Measurements from ENCODE around the gene SLX9. TPM values are rescaled to one million over a fixed set of nuclear protein-coding genes. Genes with fewer than 3 reads are reported as not detected.
"Not testable (repeated sequence)": the region's sequence is repeated elsewhere in the genome, so short reads cannot be mapped to it uniquely, and the experiment has no call there.

Gene SLX9
- total and polyA plus RNA-seq, 3 experiments from 2014 or later, result 14.3 to 71.1 (median 68.1) TPM

GRCh38 chr21:44925378-44925755 is 14.5 kb upstream of the SLX9 start:
- Mint-ChIP-seq H3K27me3 (no peaks in the 10 kb centered on the region), H3K4me1 (peaks cover 75 to 95% (median 84%) of the 10 kb centered on the region in 3 donors), H3K4me3 (peak overlapping the region; percentile 71 to 100 (median 95)), H3K27ac (peak overlapping the region; percentile 22 to 98 (median 92)), H3K9me3 (no peaks in the 10 kb centered on the region), H3K36me3 (peaks cover 0 to 10% (median 0%) of the 10 kb centered on the region in 3 donors)
- Histone ChIP-seq H3K27ac (ENCODE audit: low read depth, low read length) (no peak overlapping the region), H3K9me3 (ENCODE audit: low read length) (no peaks in the 10 kb centered on the region), H3K4me3 (ENCODE audit: low read length) (peak overlapping the region; percentile 29), H3K27me3 (ENCODE audit: insufficient read depth, low read length, poor library complexity, severe bottlenecking) (no peaks in the 10 kb centered on the region), H3K36me3 (ENCODE audit: insufficient read depth, low read length) (no peaks in the 10 kb centered on the region), H3K4me1 (ENCODE audit: insufficient read depth, low read length) (peaks cover 75% of the 10 kb centered on the region)
- ChIA-PET POLR2A (interaction anchor here (1.0 to 5.2 kb wide), 3 partner anchors 12 to 108 kb away, joined by 3 to 72 read pairs (median 3); partner anchors contain the start of gene SUMO3), CTCF (interaction anchor here (12.2 kb wide), 1 partner anchor 10 kb away, joined by 219 read pairs; the partner anchor contains the start of gene ITGB2)
- no peak for DNase-seq

GRCh38 chr21:44926331-44927101 is 13.3 kb upstream of the SLX9 start:
- ChIA-PET POLR2A (interaction anchor here (0.8 to 5.2 kb wide), 7 partner anchors 9 to 269 kb away, joined by 3 to 72 read pairs (median 7); partner anchors contain the start of genes KRTAP12-3 and SUMO3), CTCF (interaction anchor here (1.0 to 12.2 kb wide), 9 partner anchors 11 to 226 kb away, joined by 3 to 219 read pairs (median 4); partner anchors contain the start of genes ITGB2, PTTG1IP and UBE2G2)
- H3K27ac ChIP-seq (ENCODE audit: low read depth, low read length), result peak overlapping the region; percentile 38
- H3K27ac Mint-ChIP-seq, result peak overlapping the region; percentile 88 to 98 (median 96)
- no peaks in the 10 kb centered on the region for H3K36me3 ChIP-seq (ENCODE audit: insufficient read depth, low read length)
- DNase-seq, result peak; percentile 47 to 76 (median 67)
- peaks cover 76 to 97% (median 86%) of the 10 kb centered on the region in 3 donors for H3K4me1 Mint-ChIP-seq
- peak overlapping the region; percentile 96 for H3K4me3 ChIP-seq (ENCODE audit: low read length)
- no peaks in the 10 kb centered on the region for H3K27me3 ChIP-seq (ENCODE audit: insufficient read depth, low read length, poor library complexity, severe bottlenecking)
- no peaks in the 10 kb centered on the region for H3K9me3 Mint-ChIP-seq
- H3K4me3 Mint-ChIP-seq, result peak overlapping the region; percentile 79 to 100 (median 93)
- H3K27me3 Mint-ChIP-seq, result no peaks in the 10 kb centered on the region
- peaks cover 76% of the 10 kb centered on the region for H3K4me1 ChIP-seq (ENCODE audit: insufficient read depth, low read length)
- H3K36me3 Mint-ChIP-seq, result peaks cover 0 to 2% (median 0%) of the 10 kb centered on the region in 3 donors
- H3K9me3 ChIP-seq (ENCODE audit: low read length), result no peaks in the 10 kb centered on the region

- H3K4me3 ChIP-seq (ENCODE audit: low read length), result peak overlapping the region; percentile 96
- DNase-seq, result no peak
- H3K9me3 ChIP-seq (ENCODE audit: low read length), result no peaks in the 10 kb centered on the region
- Mint-ChIP-seq H3K4me1 (peaks cover 72 to 90% (median 80%) of the 10 kb centered on the region in 3 donors), H3K9me3 (no peaks in the 10 kb centered on the region), H3K4me3 (peak overlapping the region; percentile 79 to 100 (median 93)), H3K27me3 (no peaks in the 10 kb centered on the region), H3K27ac (peak overlapping the region; percentile 88 to 98 (median 95)), H3K36me3 (peaks cover 0 to 2% (median 0%) of the 10 kb centered on the region in 3 donors)
- H3K27me3 ChIP-seq (ENCODE audit: insufficient read depth, low read length, poor library complexity, severe bottlenecking), result no peaks in the 10 kb centered on the region
- ChIA-PET CTCF (interaction anchor here (1.2 to 12.2 kb wide), 8 partner anchors 11 to 225 kb away, joined by 3 to 219 read pairs (median 4); partner anchors contain the start of genes ITGB2, PTTG1IP and UBE2G2), POLR2A (interaction anchor here (0.6 to 5.2 kb wide), 16 partner anchors 9 to 274 kb away, joined by 3 to 72 read pairs (median 5); partner anchors contain the start of genes KRTAP12-3, PTTG1IP and SUMO3)
- peak overlapping the region; percentile 38 for H3K27ac ChIP-seq (ENCODE audit: low read depth, low read length)
- H3K36me3 ChIP-seq (ENCODE audit: insufficient read depth, low read length), result no peaks in the 10 kb centered on the region
- peaks cover 71% of the 10 kb centered on the region for H3K4me1 ChIP-seq (ENCODE audit: insufficient read depth, low read length)
Measured at GRCh38 chr21:44927259-44927586, 12.6 kb upstream of the SLX9 start.

- H3K4me3 Mint-ChIP-seq, result peak overlapping the region; percentile 79 to 100 (median 93)
- peak overlapping the region; percentile 96 for H3K4me3 ChIP-seq (ENCODE audit: low read length)
- peak overlapping the region; percentile 70 for H3K27ac ChIP-seq (ENCODE audit: low read depth, low read length)
- no peaks in the 10 kb centered on the region for H3K27me3 Mint-ChIP-seq
- ChIA-PET CTCF (interaction anchor here (0.7 to 12.2 kb wide), 8 partner anchors 12 to 127 kb away, joined by 3 to 219 read pairs (median 4); partner anchors contain the start of genes ITGB2, PTTG1IP and UBE2G2), POLR2A (interaction anchor here (0.6 to 5.2 kb wide), 16 partner anchors 10 to 275 kb away, joined by 3 to 72 read pairs (median 5); partner anchors contain the start of genes KRTAP12-3, PTTG1IP and SUMO3)
- no peaks in the 10 kb centered on the region for H3K36me3 ChIP-seq (ENCODE audit: insufficient read depth, low read length)
- no peaks in the 10 kb centered on the region for H3K9me3 ChIP-seq (ENCODE audit: low read length)
- H3K4me1 Mint-ChIP-seq, result peaks cover 71 to 85% (median 75%) of the 10 kb centered on the region in 3 donors
- peak overlapping the region; percentile 88 to 98 (median 95) for H3K27ac Mint-ChIP-seq
- peaks cover 0 to 2% (median 0%) of the 10 kb centered on the region in 3 donors for H3K36me3 Mint-ChIP-seq
- peak; percentile 70 to 94 (median 83) for DNase-seq
- H3K9me3 Mint-ChIP-seq, result no peaks in the 10 kb centered on the region
- H3K4me1 ChIP-seq (ENCODE audit: insufficient read depth, low read length), result peaks cover 66% of the 10 kb centered on the region
- no peaks in the 10 kb centered on the region for H3K27me3 ChIP-seq (ENCODE audit: insufficient read depth, low read length, poor library complexity, severe bottlenecking)
Measured at GRCh38 chr21:44927587-44928461, 12.0 kb upstream of the SLX9 start.

GRCh38 chr21:44928500-44929241 is 11.2 kb upstream of the SLX9 start:
- not testable (repeated sequence) for DNase-seq; H3K9me3 ChIP-seq (ENCODE audit: low read length); H3K36me3 ChIP-seq (ENCODE audit: insufficient read depth, low read length); H3K36me3 Mint-ChIP-seq; H3K9me3 Mint-ChIP-seq; H3K27me3 Mint-ChIP-seq; H3K27me3 ChIP-seq (ENCODE audit: insufficient read depth, low read length, poor library complexity, severe bottlenecking)
- CTCF ChIA-PET, result interaction anchor here (0.9 to 12.2 kb wide), 7 partner anchors 13 to 128 kb away, joined by 3 to 219 read pairs (median 8); partner anchors contain the start of genes ITGB2, PTTG1IP and UBE2G2
- peak overlapping the region; percentile 79 to 100 (median 93) for H3K4me3 Mint-ChIP-seq
- peaks cover 66 to 76% (median 67%) of the 10 kb centered on the region in 3 donors for H3K4me1 Mint-ChIP-seq
- Histone ChIP-seq H3K4me1 (ENCODE audit: insufficient read depth, low read length) (peaks cover 68% of the 10 kb centered on the region), H3K27ac (ENCODE audit: low read depth, low read length) (peak overlapping the region; percentile 70), H3K4me3 (ENCODE audit: low read length) (peak overlapping the region; percentile 96)
- POLR2A ChIA-PET, result interaction anchor here (0.9 to 5.2 kb wide), 2 partner anchors 9 to 16 kb away, joined by 3 to 72 read pairs; no protein-coding TSS in a partner anchor
- peak overlapping the region; percentile 88 to 98 (median 94) for H3K27ac Mint-ChIP-seq

GRCh38 chr21:44929242-44929798 is 10.5 kb upstream of the SLX9 start:
- Mint-ChIP-seq H3K27me3 (no peaks in the 10 kb centered on the region), H3K27ac (peak overlapping the region; percentile 84 to 95 (median 90)), H3K4me1 (peaks cover 59 to 70% (median 60%) of the 10 kb centered on the region in 3 donors), H3K9me3 (no peaks in the 10 kb centered on the region), H3K4me3 (peak overlapping the region; percentile 79 to 100 (median 88)), H3K36me3 (peaks cover 0 to 2% (median 0%) of the 10 kb centered on the region in 3 donors)
- H3K27ac ChIP-seq (ENCODE audit: low read depth, low read length), result no peak overlapping the region
- H3K4me1 ChIP-seq (ENCODE audit: insufficient read depth, low read length), result peaks cover 65% of the 10 kb centered on the region
- H3K27me3 ChIP-seq (ENCODE audit: insufficient read depth, low read length, poor library complexity, severe bottlenecking), result no peaks in the 10 kb centered on the region
- H3K9me3 ChIP-seq (ENCODE audit: low read length), result no peaks in the 10 kb centered on the region
- ChIA-PET POLR2A (interaction anchor here (0.9 to 5.2 kb wide), 2 partner anchors 10 to 16 kb away, joined by 3 to 72 read pairs; no protein-coding TSS in a partner anchor), CTCF (interaction anchor here (0.9 to 12.2 kb wide), 5 partner anchors 13 to 128 kb away, joined by 3 to 219 read pairs (median 8); partner anchors contain the start of genes ITGB2, PTTG1IP and UBE2G2)
- H3K36me3 ChIP-seq (ENCODE audit: insufficient read depth, low read length), result no peaks in the 10 kb centered on the region
- no peak for DNase-seq
- peak overlapping the region; percentile 96 for H3K4me3 ChIP-seq (ENCODE audit: low read length)

All from CD8-positive, alpha-beta memory T cell (primary cell).